Trophoblast cell (in vitro differentiated cells and primary cell): ENCODE results near the gene CPED1.
"Not testable (repeated sequence)": the region's sequence is repeated elsewhere in the genome, so short reads cannot be mapped to it uniquely, and the experiment has no call there.

Experiments used
- DNase-seq, 2 donors: peaks; one replicate each; pipeline ENCODE4 v3.0.0-alpha.2; 2016
- H2AFZ ChIP-seq: 2 replicates; pipeline ENCODE4 v1.6.1; 2013; ENCODE audit warnings: low read length, moderate library complexity, mild to moderate bottlenecking; ENCODE audit not compliant: insufficient read depth, poor library complexity
- H2AK5ac ChIP-seq: 2 replicates; pipeline ENCODE4 v1.6.1; 2013; ENCODE audit warnings: mild to moderate bottlenecking, low read length
- H2BK120ac ChIP-seq: 2 replicates; pipeline ENCODE4 v1.6.1; 2013; ENCODE audit warnings: low read length, mild to moderate bottlenecking, moderate library complexity; ENCODE audit not compliant: insufficient read depth, poor library complexity
- H2BK12ac ChIP-seq: 2 replicates; pipeline ENCODE4 v1.6.1; 2013; ENCODE audit warnings: mild to moderate bottlenecking, low read length, moderate library complexity
- H2BK5ac ChIP-seq: 2 replicates; pipeline ENCODE4 v1.6.1; 2013; ENCODE audit warnings: low read length, low read depth, moderate library complexity, mild to moderate bottlenecking; ENCODE audit not compliant: poor library complexity
- H3K14ac ChIP-seq: 2 replicates; pipeline ENCODE4 v1.6.1; 2013; ENCODE audit warnings: mild to moderate bottlenecking, low read length
- H3K18ac ChIP-seq: 2 replicates; pipeline ENCODE4 v1.6.1; 2013; ENCODE audit warnings: mild to moderate bottlenecking, low read length
- H3K23ac ChIP-seq: 2 replicates; pipeline ENCODE4 v1.6.1; 2013; ENCODE audit warnings: low read length
- H3K27ac ChIP-seq: 2 replicates; pipeline ENCODE4 v1.5.1; 2013; ENCODE audit warnings: low read depth, mild to moderate bottlenecking, inconsistent platforms, low read length, moderate library complexity
- H3K27me3 ChIP-seq: 2 replicates; pipeline ENCODE4 v1.6.1; 2013; ENCODE audit warnings: inconsistent platforms, mild to moderate bottlenecking, low read length, moderate library complexity; ENCODE audit not compliant: insufficient read depth
- H3K36me3 ChIP-seq, 2 experiments: 1 replicate in 1 of 2; 2 replicates in 1 of 2; pipeline ENCODE4 v1.6.1; 2013; ENCODE audit warnings: low read length in 2 of 2, mild to moderate bottlenecking in 2 of 2, moderate library complexity in 1 of 2; ENCODE audit not compliant: insufficient read depth in 2 of 2, control insufficient read depth in 1 of 2
- H3K4ac ChIP-seq: 2 replicates; pipeline ENCODE4 v1.6.1; 2013; ENCODE audit warnings: low read depth, mild to moderate bottlenecking, low read length, moderate library complexity
- H3K4me1 ChIP-seq, 2 experiments: 1 replicate in 1 of 2; 2 replicates in 1 of 2; pipeline ENCODE4 v1.6.1; 2013; ENCODE audit warnings: low read length in 2 of 2, mild to moderate bottlenecking in 2 of 2, moderate library complexity in 1 of 2; ENCODE audit not compliant: insufficient read depth in 2 of 2, control insufficient read depth in 1 of 2
- H3K4me2 ChIP-seq: 2 replicates; pipeline ENCODE4 v1.6.1; 2013; ENCODE audit warnings: inconsistent platforms, mild to moderate bottlenecking, low read length, moderate library complexity
- H3K4me3 ChIP-seq: 2 replicates; pipeline ENCODE4 v1.5.1; 2013; ENCODE audit warnings: mild to moderate bottlenecking, low read depth, low read length, inconsistent platforms
- H3K79me1 ChIP-seq: one replicate; pipeline ENCODE4 v1.6.1; 2013; ENCODE audit warnings: low read length
- H3K79me2 ChIP-seq: 2 replicates; pipeline ENCODE4 v1.6.1; 2013; ENCODE audit warnings: low read length, mild to moderate bottlenecking; ENCODE audit not compliant: control insufficient read depth, insufficient read depth, poor library complexity
- H3K9ac ChIP-seq: 2 replicates; pipeline ENCODE4 v1.6.1; 2013; ENCODE audit warnings: mild to moderate bottlenecking, low read length
- H3K9me3 ChIP-seq: 2 replicates; pipeline ENCODE4 v1.6.1; 2013; ENCODE audit warnings: low read depth, mild to moderate bottlenecking, control low read depth, inconsistent platforms, low read length; ENCODE audit not compliant: insufficient read depth
- H4K12ac ChIP-seq: 2 replicates; pipeline ENCODE4 v1.6.1; 2013; ENCODE audit warnings: low read depth, mild to moderate bottlenecking, low read length, moderate library complexity
- H4K8ac ChIP-seq: 2 replicates; pipeline ENCODE4 v1.6.1; 2013; ENCODE audit warnings: low read depth, mild to moderate bottlenecking, low read length, moderate library complexity
- H4K91ac ChIP-seq: one replicate; pipeline ENCODE4 v1.6.1; 2013; ENCODE audit warnings: low read depth, mild to moderate bottlenecking, low read length, moderate library complexity
- WGBS: extraction: QIAGEN DNeasy Blood & Tissue Kit; methylation state at CpG from one replicate; pipeline ENCODE4 v1.1.7; 2013; ENCODE audit warnings: missing lambda C conversion rate; ENCODE audit not compliant: insufficient read length, insufficient coverage; ENCODE audit errors: extremely low coverage; 5-methylcytosine and 5-hydroxymethylcytosine counted together

CPED1 gene

DNA sequence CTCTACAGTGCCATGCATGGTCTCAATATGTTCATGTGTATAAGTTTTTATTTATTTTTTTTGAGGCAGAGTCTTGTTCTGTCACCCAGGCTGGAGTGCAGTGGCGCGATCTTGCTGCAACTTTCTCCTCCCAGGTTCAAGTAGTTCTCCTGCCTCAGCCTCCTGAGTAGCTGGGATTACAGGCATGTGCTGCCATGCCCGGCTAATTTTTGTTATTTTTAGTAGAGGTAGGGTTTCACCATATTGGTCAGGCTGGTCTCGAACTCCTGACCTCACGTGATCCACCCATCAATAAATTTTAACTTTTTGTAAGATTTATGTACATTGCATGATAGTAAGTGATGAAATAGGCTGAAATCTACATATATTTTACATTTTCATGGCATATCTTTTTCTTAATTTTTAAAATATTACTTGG lies 86.9 kb downstream of the CPED1 start:
- not testable (repeated sequence) for H3K14ac ChIP-seq, H2BK120ac ChIP-seq, H3K79me1 ChIP-seq, H4K8ac ChIP-seq, H2AK5ac ChIP-seq, DNase-seq, H4K91ac ChIP-seq, H3K23ac ChIP-seq, H3K4me3 ChIP-seq, H3K4me2 ChIP-seq, H2AFZ ChIP-seq, H3K36me3 ChIP-seq, H4K12ac ChIP-seq, H3K9ac ChIP-seq, H3K27ac ChIP-seq, H3K4ac ChIP-seq, H3K9me3 ChIP-seq, H2BK12ac ChIP-seq, H3K4me1 ChIP-seq, H2BK5ac ChIP-seq, H3K79me2 ChIP-seq, H3K18ac ChIP-seq, H3K27me3 ChIP-seq
- WGBS = no CpG with 5 or more reads among the region's 5 CpGs

DNA sequence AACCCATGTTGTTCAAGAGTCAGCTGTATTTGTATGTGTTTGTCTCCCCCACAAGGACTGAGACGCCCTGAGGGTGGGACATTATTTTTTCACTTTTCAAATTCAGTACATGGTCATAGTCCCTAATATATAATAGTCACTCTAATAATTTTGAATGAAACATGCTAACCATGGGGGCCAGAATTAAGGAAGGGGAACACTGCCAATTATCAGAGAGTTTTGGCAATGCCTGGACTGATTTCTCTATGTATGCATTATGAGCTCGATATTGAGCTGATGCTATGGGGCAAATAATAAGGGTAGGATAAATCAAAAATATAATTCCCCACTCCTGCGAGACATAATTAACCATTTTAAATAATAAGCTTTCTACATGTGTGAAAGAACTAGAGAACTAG lies 87.4 kb downstream of the CPED1 start:
- no peaks in the 10 kb centered on the region for H3K27me3 ChIP-seq
- H3K27ac ChIP-seq = no peak overlapping the region
- no peak overlapping the region for H3K23ac ChIP-seq
- no peak overlapping the region for H3K18ac ChIP-seq
- H2BK12ac ChIP-seq = no peak overlapping the region
- no peak overlapping the region for H2BK5ac ChIP-seq
- DNase-seq = no peak
- no peak overlapping the region for H4K12ac ChIP-seq
- no CpG with 5 or more reads among the region's 3 CpGs for WGBS
- H3K4ac ChIP-seq = no peak overlapping the region
- no peaks in the 10 kb centered on the region for H3K9me3 ChIP-seq
- H4K91ac ChIP-seq = no peak overlapping the region
- H3K4me2 ChIP-seq = no peak overlapping the region
- no peaks in the 10 kb centered on the region for H3K36me3 ChIP-seq
- no peak overlapping the region for H4K8ac ChIP-seq
- no peak overlapping the region for H3K14ac ChIP-seq
- H2BK120ac ChIP-seq = no peak overlapping the region
- no peaks in the 10 kb centered on the region for H3K79me1 ChIP-seq
- H3K4me1 ChIP-seq = no peaks in the 10 kb centered on the region
- no peak overlapping the region for H3K4me3 ChIP-seq
- no peaks in the 10 kb centered on the region for H3K79me2 ChIP-seq
- H2AFZ ChIP-seq = no peak overlapping the region
- H3K9ac ChIP-seq = no peak overlapping the region
- no peak overlapping the region for H2AK5ac ChIP-seq

DNA sequence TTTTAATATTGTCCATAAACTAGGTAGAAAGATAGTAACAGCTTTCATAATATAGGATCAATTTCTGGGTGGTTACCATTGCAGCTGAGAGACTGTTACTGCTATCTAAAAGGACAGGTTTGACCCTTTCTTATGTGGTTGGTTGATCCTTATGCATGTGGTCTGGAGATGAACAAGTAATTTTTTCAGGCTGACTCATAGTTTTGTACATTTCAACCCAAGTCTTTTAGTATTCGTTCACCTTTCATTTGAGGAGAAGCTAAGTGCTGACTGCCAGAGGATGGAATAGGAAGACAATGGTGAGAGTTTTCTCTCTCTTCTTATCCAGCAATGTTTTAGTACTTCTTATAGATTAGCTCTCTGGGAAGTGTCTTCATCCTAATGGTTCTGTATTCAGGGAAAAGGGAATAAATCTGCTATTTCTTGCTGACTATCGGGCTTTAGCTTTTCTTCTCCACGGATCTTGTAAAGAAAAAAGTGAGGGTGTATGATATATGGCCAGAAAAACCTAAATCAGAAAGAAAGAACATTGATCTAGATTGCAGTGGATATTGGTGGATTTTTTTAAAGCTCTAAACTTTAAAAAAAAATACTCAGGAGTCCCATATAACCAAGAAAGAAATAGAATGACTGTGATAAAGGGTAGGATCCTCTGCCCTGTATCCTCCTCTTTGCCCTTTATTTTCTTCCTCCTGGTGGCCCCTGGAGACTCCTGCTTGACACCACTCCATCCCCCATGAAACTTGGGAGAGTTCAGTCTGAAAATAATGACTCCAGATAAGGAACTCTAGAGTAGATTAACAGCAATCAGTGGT lies 88.0 kb downstream of the CPED1 start:
- Histone ChIP-seq H2BK12ac (no peak overlapping the region), H4K12ac (no peak overlapping the region), H3K79me1 (no peaks in the 10 kb centered on the region), H3K4ac (no peak overlapping the region), H2AK5ac (no peak overlapping the region), H4K91ac (no peak overlapping the region), H3K79me2 (no peaks in the 10 kb centered on the region), H3K14ac (no peak overlapping the region), H3K4me2 (no peak overlapping the region), H3K9me3 (no peaks in the 10 kb centered on the region), H2AFZ (no peak overlapping the region), H2BK120ac (no peak overlapping the region), H3K27ac (no peak overlapping the region), H3K36me3 (no peaks in the 10 kb centered on the region), H3K4me1 (no peaks in the 10 kb centered on the region), H3K23ac (no peak overlapping the region), H3K4me3 (no peak overlapping the region), H3K18ac (no peak overlapping the region), H3K27me3 (no peaks in the 10 kb centered on the region), H2BK5ac (no peak overlapping the region), H4K8ac (no peak overlapping the region), H3K9ac (no peak overlapping the region)
- no CpG with 5 or more reads among the region's 3 CpGs for WGBS
- DNase-seq = peak in 1 of 2 donors; percentile 53

DNA sequence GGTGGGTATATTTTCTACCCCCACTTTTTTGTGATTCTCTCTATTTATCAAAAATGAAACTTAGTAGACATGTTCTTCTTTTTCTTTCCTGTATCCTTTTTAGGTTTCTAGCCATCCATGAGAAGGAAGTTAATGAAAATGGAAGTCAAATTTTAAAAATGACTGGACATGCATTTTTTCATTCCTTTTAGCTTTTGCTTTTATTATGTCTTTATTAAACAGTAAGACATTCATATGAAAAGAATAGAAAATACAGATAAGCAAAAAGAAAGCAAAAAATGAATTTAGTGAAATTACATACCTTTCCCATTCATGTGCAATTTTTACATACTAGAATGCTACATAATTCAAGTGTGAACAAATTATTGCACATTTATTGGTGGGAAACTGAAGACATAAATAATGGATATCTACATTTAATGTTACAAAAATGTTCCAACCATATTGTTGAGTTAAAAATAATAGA lies 88.7 kb downstream of the CPED1 start:
- H2AFZ ChIP-seq = no peak overlapping the region
- H3K9me3 ChIP-seq = no peaks in the 10 kb centered on the region
- DNase-seq = no peak

More for the DNA sequence above, 88.7 kb downstream of the CPED1 start:
- H2BK12ac ChIP-seq = no peak overlapping the region
- no peak overlapping the region for H3K4me3 ChIP-seq
- H3K23ac ChIP-seq = no peak overlapping the region
- H2BK5ac ChIP-seq = no peak overlapping the region
- no peaks in the 10 kb centered on the region for H3K4me1 ChIP-seq
- no peak overlapping the region for H3K14ac ChIP-seq
- no peak overlapping the region for H4K12ac ChIP-seq
- no peak overlapping the region for H3K4me2 ChIP-seq
- H3K79me2 ChIP-seq = no peaks in the 10 kb centered on the region
- H3K27me3 ChIP-seq = no peaks in the 10 kb centered on the region
- no peaks in the 10 kb centered on the region for H3K36me3 ChIP-seq
- no peak overlapping the region for H3K4ac ChIP-seq
- H4K91ac ChIP-seq = no peak overlapping the region
- H3K79me1 ChIP-seq = no peaks in the 10 kb centered on the region
- no peak overlapping the region for H2AK5ac ChIP-seq
- H3K9ac ChIP-seq = no peak overlapping the region
- H3K18ac ChIP-seq = no peak overlapping the region
- no peak overlapping the region for H4K8ac ChIP-seq
- H2BK120ac ChIP-seq = no peak overlapping the region
- no peak overlapping the region for H3K27ac ChIP-seq
